Putamen (tissue), 1 donor: Measurements from ENCODE around the gene PEX1.
A peak's percentile ranks its signal among the peaks of the same experiment; 100 is the strongest.
"Not testable (repeated sequence)": the region's sequence is repeated elsewhere in the genome, so short reads cannot be mapped to it uniquely, and the experiment has no call there.

Experiments
- DNase-seq: peaks from one replicate; pipeline ENCODE4 v3.0.0-alpha.2; 2016; ENCODE audit warnings: low spot score

PEX1 gene

GRCh38 chr7:92460510-92460909 lies 67.8 kb downstream of the PEX1 start:
- DNase-seq, result no peak

- no peak for DNase-seq
Measured at GRCh38 chr7:92460109-92460508, 68.2 kb downstream of the PEX1 start.

- DNase-seq, result no peak
Measured at GRCh38 chr7:92456236-92456635, 72.1 kb downstream of the PEX1 start.

- DNase-seq, result no peak
Measured at GRCh38 chr7:92451645-92452044, 76.7 kb downstream of the PEX1 start.

- peak; percentile 56 for DNase-seq
Measured at GRCh38 chr7:92448205-92448747, 80.0 kb downstream of the PEX1 start.

GRCh38 chr7:92447345-92448204 lies 80.7 kb downstream of the PEX1 start, which contains the start of gene GATAD1:
GATAD1 (plus strand) TSS chr7:92447482; CDS start chr7:92447730, 248 bp downstream.
- DNase-seq, result peak; percentile 93

GRCh38 chr7:92446869-92447344 lies 81.4 kb downstream of the PEX1 start:
- no peak for DNase-seq

- not testable (repeated sequence) for DNase-seq
Measured at GRCh38 chr7:92442720-92443119, 85.6 kb downstream of the PEX1 start.

- no peak for DNase-seq
Measured at GRCh38 chr7:92437956-92438491, 90.3 kb downstream of the PEX1 start.
